GM12872 (cell line): Measurements from ENCODE around the gene TMEM140.

Experiments used
- TF ChIP-seq, protein P1 (sequence below): IDR thresholded peaks from 3 replicates; pipeline ENCODE4 v1.5.1; 2011; ENCODE audit warnings: low read depth, mild to moderate bottlenecking, low read length, moderate library complexity; ENCODE audit not compliant: insufficient read depth

The TMEM140 gene

DNA sequence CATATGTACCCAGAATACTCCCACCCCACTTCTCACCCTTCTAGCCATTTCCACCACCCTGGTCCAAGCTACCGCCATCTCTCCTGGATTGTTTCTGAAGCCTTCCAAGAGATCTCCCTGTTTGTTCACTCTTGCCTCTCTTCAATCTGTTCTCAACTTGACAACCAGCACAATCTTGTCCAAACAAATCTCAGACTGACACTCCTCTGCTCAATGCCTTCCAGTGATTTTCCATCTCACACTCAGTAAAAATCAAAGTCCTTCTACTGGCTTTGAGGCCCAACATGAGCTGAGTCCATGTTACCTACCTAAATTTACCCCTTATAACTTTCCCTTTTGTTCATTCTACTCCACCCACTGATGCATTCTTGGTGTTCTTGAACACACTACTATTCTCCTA lies 33.2 kb upstream of the TMEM140 start:
- TF ChIP-seq, protein P1, sequence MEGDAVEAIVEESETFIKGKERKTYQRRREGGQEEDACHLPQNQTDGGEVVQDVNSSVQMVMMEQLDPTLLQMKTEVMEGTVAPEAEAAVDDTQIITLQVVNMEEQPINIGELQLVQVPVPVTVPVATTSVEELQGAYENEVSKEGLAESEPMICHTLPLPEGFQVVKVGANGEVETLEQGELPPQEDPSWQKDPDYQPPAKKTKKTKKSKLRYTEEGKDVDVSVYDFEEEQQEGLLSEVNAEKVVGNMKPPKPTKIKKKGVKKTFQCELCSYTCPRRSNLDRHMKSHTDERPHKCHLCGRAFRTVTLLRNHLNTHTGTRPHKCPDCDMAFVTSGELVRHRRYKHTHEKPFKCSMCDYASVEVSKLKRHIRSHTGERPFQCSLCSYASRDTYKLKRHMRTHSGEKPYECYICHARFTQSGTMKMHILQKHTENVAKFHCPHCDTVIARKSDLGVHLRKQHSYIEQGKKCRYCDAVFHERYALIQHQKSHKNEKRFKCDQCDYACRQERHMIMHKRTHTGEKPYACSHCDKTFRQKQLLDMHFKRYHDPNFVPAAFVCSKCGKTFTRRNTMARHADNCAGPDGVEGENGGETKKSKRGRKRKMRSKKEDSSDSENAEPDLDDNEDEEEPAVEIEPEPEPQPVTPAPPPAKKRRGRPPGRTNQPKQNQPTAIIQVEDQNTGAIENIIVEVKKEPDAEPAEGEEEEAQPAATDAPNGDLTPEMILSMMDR = no peak

- TF ChIP-seq, protein P1 = no peak
Observed at GRCh38 chr7:135117096-135117495, 30.8 kb upstream of the TMEM140 start.

- TF ChIP-seq, protein P1 = no peak
Observed at GRCh38 chr7:135121868-135122267, 26.0 kb upstream of the TMEM140 start.

- TF ChIP-seq, protein P1 = no peak
Observed at GRCh38 chr7:135128931-135129330, 18.9 kb upstream of the TMEM140 start.

GRCh38 chr7:135129579-135129978 lies 18.3 kb upstream of the TMEM140 start:
- TF ChIP-seq, protein P1 = no peak

DNA sequence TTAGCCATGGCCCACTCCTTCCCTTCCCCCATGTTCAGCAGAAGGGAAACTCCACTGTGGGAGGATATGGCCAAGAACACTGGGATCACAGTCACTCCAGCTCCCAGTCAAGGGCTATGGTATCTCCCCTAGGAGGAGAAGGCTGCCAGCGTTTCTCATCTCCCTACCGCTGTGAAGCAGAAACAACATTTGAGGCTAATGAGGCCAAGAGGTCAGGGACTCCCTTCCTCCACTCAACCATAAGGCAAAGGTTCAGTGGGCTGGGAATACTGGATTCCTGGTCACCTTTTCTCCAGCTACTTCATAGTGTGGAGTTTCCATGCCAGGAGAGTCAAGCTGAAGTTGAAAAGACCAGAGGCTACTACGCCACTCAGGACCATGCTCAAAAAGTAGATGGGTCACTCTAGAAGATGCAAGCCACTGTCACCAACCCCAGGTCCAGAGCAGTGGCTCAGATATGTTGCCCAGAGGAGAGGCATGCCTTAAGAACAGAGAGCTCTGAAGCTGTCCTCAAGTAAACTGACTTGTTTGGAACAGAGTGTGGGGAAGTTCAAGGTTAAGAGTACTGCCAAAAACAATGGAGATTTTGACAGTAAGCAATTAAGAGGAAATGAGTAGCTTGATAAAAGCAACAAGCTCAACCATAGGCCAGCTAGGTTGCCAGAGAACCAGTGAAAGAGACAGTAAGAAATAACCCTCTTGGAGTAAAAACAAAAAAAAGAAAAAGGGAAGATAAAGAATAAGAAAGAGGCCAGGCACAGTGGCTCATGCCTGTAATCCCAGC lies 3.8 kb upstream of the TMEM140 start:
- TF ChIP-seq, protein P1 = no peak

DNA sequence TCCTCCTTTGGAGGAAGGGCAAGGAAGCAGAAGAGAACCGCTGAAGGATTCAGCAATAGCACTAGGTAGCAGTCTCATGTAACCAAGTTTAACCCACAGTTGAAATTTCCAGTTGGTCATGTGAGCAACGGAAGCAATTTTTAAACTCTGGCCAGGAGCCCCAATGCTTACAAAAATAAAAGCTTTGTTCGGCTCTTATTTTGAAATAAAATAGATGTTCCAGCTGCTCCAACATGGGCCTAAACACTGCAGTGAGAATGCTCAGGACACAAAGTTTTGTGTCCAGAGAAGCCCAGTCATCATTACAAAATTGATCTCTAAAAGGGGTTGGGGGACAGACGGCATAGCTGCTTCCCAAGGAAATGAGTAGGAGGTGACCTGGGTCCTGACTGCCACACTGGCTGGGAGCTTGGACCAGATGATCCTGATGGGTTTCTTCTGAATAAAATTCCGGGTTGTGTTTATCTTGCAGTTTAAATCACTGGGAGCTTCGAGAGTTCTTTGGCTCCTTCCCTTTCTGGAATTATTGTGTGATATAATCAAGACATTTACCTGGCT lies 452 bp upstream of the TMEM140 start:
- TF ChIP-seq, protein P1 = no peak
